Keratinocyte (primary cell): Measurements from ENCODE around the gene ASB10. TPM values are rescaled to one million over a fixed set of nuclear protein-coding genes. Genes with fewer than 3 reads are reported as not detected.

ENCODE experiments used
- DNase-seq: peaks from one replicate; pipeline ENCODE4 v3.0.0-alpha.2; 2011; ENCODE audit warnings: low read depth, missing footprints, low spot score
- FAIRE-seq: peaks from 2 replicates; lab custom pipeline; 2011; peaks lifted over from hg19 to GRCh38; lab: Jason Lieb, UNC
- H2AFZ ChIP-seq: 2 replicates; pipeline ENCODE4 v1.6.0; 2012; ENCODE audit warnings: low read length, control low read depth, inconsistent platforms; ENCODE audit not compliant: control insufficient read depth
- H3K27ac ChIP-seq: 2 replicates; pipeline ENCODE4 v1.5.1; 2011; ENCODE audit warnings: low read length; ENCODE audit not compliant: control insufficient read depth, insufficient read depth
- H3K27me3 ChIP-seq: 3 replicates; pipeline ENCODE4 v1.6.0; 2011; ENCODE audit warnings: low read length; ENCODE audit not compliant: control insufficient read depth, insufficient read depth; ENCODE audit errors: extremely low read depth
- H3K36me3 ChIP-seq, 2 experiments: 2 replicates in 1 of 2; 3 replicates in 1 of 2; pipeline ENCODE4 v1.5.1; 2011; ENCODE audit warnings: low read length in 2 of 2, mild to moderate bottlenecking in 1 of 2; ENCODE audit not compliant: control insufficient read depth in 2 of 2, insufficient read depth in 2 of 2; ENCODE audit errors: extremely low read depth in 1 of 2
- H3K4me1 ChIP-seq: 3 replicates; pipeline ENCODE4 v1.5.1; 2011; ENCODE audit warnings: low read length; ENCODE audit not compliant: control insufficient read depth, insufficient read depth; ENCODE audit errors: extremely low read depth
- H3K4me2 ChIP-seq: 3 replicates; pipeline ENCODE4 v1.6.0; 2011; ENCODE audit warnings: low read depth, low read length; ENCODE audit not compliant: control insufficient read depth, insufficient read depth; ENCODE audit errors: extremely low read depth
- H3K4me3 ChIP-seq, 3 experiments: fragments of 200-600 bp in 1 of 3; sonication (generic) in 1 of 3; 2 replicates in 2 of 3; 3 replicates in 1 of 3; pipeline ENCODE4 v1.5.1; 2011 to 2016; ENCODE audit warnings: low read length in 3 of 3, mild to moderate bottlenecking in 3 of 3, control low read depth in 2 of 3, inconsistent platforms in 1 of 3, low read depth in 1 of 3, mixed read lengths in 1 of 3, mixed run types in 1 of 3, moderate library complexity in 1 of 3; ENCODE audit not compliant: control insufficient read depth in 2 of 3, insufficient read depth in 2 of 3; ENCODE audit errors: extremely low read depth in 1 of 3
- H3K79me2 ChIP-seq: 2 replicates; pipeline ENCODE4 v1.6.0; 2012; ENCODE audit warnings: low read length; ENCODE audit not compliant: control insufficient read depth, insufficient read depth
- H3K9ac ChIP-seq: 3 replicates; pipeline ENCODE4 v1.6.0; 2011; ENCODE audit warnings: low read length; ENCODE audit not compliant: control insufficient read depth, insufficient read depth; ENCODE audit errors: extremely low read depth
- H3K9me1 ChIP-seq: 3 replicates; pipeline ENCODE4 v1.6.0; 2011; ENCODE audit warnings: low read length; ENCODE audit not compliant: control insufficient read depth, insufficient read depth; ENCODE audit errors: extremely low read depth
- H3K9me3 ChIP-seq: 2 replicates; pipeline ENCODE4 v1.5.1; 2012; ENCODE audit warnings: low read depth, low read length; ENCODE audit not compliant: control insufficient read depth
- H4K20me1 ChIP-seq: 3 replicates; pipeline ENCODE4 v1.6.0; 2011; ENCODE audit warnings: low read length; ENCODE audit not compliant: control insufficient read depth, insufficient read depth; ENCODE audit errors: extremely low read depth
- CTCF ChIP-seq, 3 experiments: IDR thresholded peaks in 1 of 3; conservative IDR thresholded peaks in 1 of 3; optimal IDR thresholded peaks in 1 of 3; 2 replicates in 2 of 3; 3 replicates in 1 of 3; pipeline versions ENCODE3 to v1.5.1; 2011; ENCODE audit warnings: low read length in 3 of 3, mild to moderate bottlenecking in 3 of 3, moderate library complexity in 2 of 3, control low read depth in 1 of 3, inconsistent platforms in 1 of 3; ENCODE audit not compliant: insufficient read depth in 2 of 3; ENCODE audit errors: extremely low read depth in 1 of 3
- EZH2 ChIP-seq: IDR thresholded peaks from one replicate; pipeline ENCODE4 v1.6.1; 2012; ENCODE audit warnings: inconsistent platforms, mild to moderate bottlenecking, low read length, moderate library complexity
- dilution Hi-C: fragments of 300-500 bp; cut with MboI; formaldehyde crosslinking; loops from one replicate; pipeline ENCODE4 v1.7.0; 2020; ENCODE audit warnings: low sequenced_read_pairs; ENCODE audit not compliant: extremely low pct_ligation_motif_present
- polyA plus RNA-seq, 5 experiments: library from polyadenylated mRNA; depleted of rRNA in 3 of 5; stranded (reverse) in 3 of 5; stranded (forward) in 1 of 5; unstranded in 1 of 5; fragments of >200 nt; gene quantifications; 1 replicate in 1 of 5; 2 replicates in 3 of 5; 3 replicates in 1 of 5; pipeline versions ENCODE4 v1.2.1 to v1.2.3, GENCODE V29; 2011 to 2012; ENCODE audit warnings: missing spikeins in 2 of 5, low read depth in 1 of 5, low replicate concordance in 1 of 5

The ASB10 gene
- polyA plus RNA-seq, 1 donor (not counting 4 experiments of a cell fraction or from before 2014, with no cell fraction given): not detected

- peaks cover 38 to 56% of the 10 kb centered on the region in 2 experiments for H3K36me3 ChIP-seq
- H3K4me3 ChIP-seq: no peak overlapping the region
- peaks cover 2% of the 10 kb centered on the region for H3K9me1 ChIP-seq
- H3K79me2 ChIP-seq: peaks cover 20% of the 10 kb centered on the region
- no peak for DNase-seq
- no peak overlapping the region for H2AFZ ChIP-seq
- FAIRE-seq: no peak
- TF ChIP-seq EZH2 (no peak), CTCF (optimal IDR thresholded peaks at IDR 0.05 in 1 of 3, IDR thresholded peaks at IDR 0.05 in 1 of 3, conservative IDR thresholded peaks at IDR 0.05 in 1 of 3; ENCODE audit: extremely low read depth in 1 of 3, insufficient read depth in 2 of 3, low read length in 3 of 3) (no peak)
- H3K9ac ChIP-seq: no peak overlapping the region
- H3K9me3 ChIP-seq: no peaks in the 10 kb centered on the region
- H3K27me3 ChIP-seq: no peaks in the 10 kb centered on the region
- no peak overlapping the region for H3K27ac ChIP-seq
- H4K20me1 ChIP-seq: peaks cover 24% of the 10 kb centered on the region
- dilution Hi-C loops: no loop called here
- H3K4me2 ChIP-seq: no peak overlapping the region
- peaks cover 14% of the 10 kb centered on the region for H3K4me1 ChIP-seq
Observed at GRCh38 chr7:151129117-151129959, 57.7 kb downstream of the ASB10 start.

- peaks cover 28% of the 10 kb centered on the region for H4K20me1 ChIP-seq
Observed at GRCh38 chr7:151128716-151129115, 58.3 kb downstream of the ASB10 start.

More at GRCh38 chr7:151128716-151129115, 58.3 kb downstream of the ASB10 start:
- no peaks in the 10 kb centered on the region for H3K27me3 ChIP-seq
- H3K9ac ChIP-seq: no peak overlapping the region
- H3K4me2 ChIP-seq: no peak overlapping the region
- dilution Hi-C loops: no loop called here
- no peaks in the 10 kb centered on the region for H3K9me3 ChIP-seq
- H3K4me1 ChIP-seq: peaks cover 18% of the 10 kb centered on the region
- H3K4me3 ChIP-seq: no peak overlapping the region
- H3K36me3 ChIP-seq: peaks cover 37 to 57% of the 10 kb centered on the region in 2 experiments
- H3K9me1 ChIP-seq: peaks cover 2% of the 10 kb centered on the region
- H3K79me2 ChIP-seq: peaks cover 23% of the 10 kb centered on the region
- H2AFZ ChIP-seq: no peak overlapping the region
- TF ChIP-seq CTCF (optimal IDR thresholded peaks at IDR 0.05 in 1 of 3, IDR thresholded peaks at IDR 0.05 in 1 of 3, conservative IDR thresholded peaks at IDR 0.05 in 1 of 3; ENCODE audit: extremely low read depth in 1 of 3, insufficient read depth in 2 of 3, low read length in 3 of 3) (no peak), EZH2 (no peak)
- no peak for FAIRE-seq
- no peak for DNase-seq
- no peak overlapping the region for H3K27ac ChIP-seq
